GM12878 (cell line): Measurements from ENCODE around the gene DCDC2. TPM values are rescaled to one million over a fixed set of nuclear protein-coding genes. Genes with fewer than 3 reads are reported as not detected.

Experiments
- ATAC-seq: fragments of 200-7000 bp; cut with Tn5 transposase; 3 replicates; pipeline ENCODE4 v1.9.1; 2020; ENCODE audit warnings: mild to moderate bottlenecking, moderate library complexity
- BruUV-seq: library from RNA; stranded (reverse); fragments of 400-500 nt; replicated peaks from 2 replicates; lab custom pipeline; 2021; lab: Mats Ljungman, UMichigan
- CTCF ChIA-PET: fragments of 300-600 bp; sonication (Branson Sonifier 250); formaldehyde crosslinking; extraction: SDS; loops from one replicate; lab custom pipeline; 2021; ENCODE audit warnings: inconsistent platforms; lab: Yijun Ruan, JAX
- POLR2A ChIA-PET: fragments of 350-600 bp; formaldehyde crosslinking; extraction: SDS; loops from one replicate; lab custom pipeline; 2021; ENCODE audit warnings: inconsistent platforms; lab: Charles Lee
- RAD21 ChIA-PET: fragments of 300-600 bp; sonication (Branson Sonifier 250); formaldehyde crosslinking; loops from one replicate; lab custom pipeline; 2023; ENCODE audit warnings: antibody characterized with exemption; ENCODE audit not compliant: unreplicated experiment; lab: Charles Lee
- SMC1A ChIA-PET: fragments of 300-600 bp; sonication (Branson Sonifier 250); formaldehyde crosslinking; loops from one replicate; lab custom pipeline; 2023; ENCODE audit not compliant: unreplicated experiment, uncharacterized antibody; lab: Charles Lee
- DNase-seq: peaks from one replicate; pipeline ENCODE4 v3.0.0-alpha.2; 2011; ENCODE audit warnings: low read depth, low spot score
- FAIRE-seq: peaks from 3 replicates; lab custom pipeline; 2011; peaks lifted over from hg19 to GRCh38; lab: Jason Lieb, UNC
- H2AFZ ChIP-seq: 2 replicates; pipeline ENCODE4 v1.6.0; 2011; ENCODE audit warnings: low read depth, low read length, control low read depth; ENCODE audit not compliant: control insufficient read depth
- H3K27ac ChIP-seq: 2 replicates; pipeline ENCODE4 v1.5.1; 2011; ENCODE audit warnings: control low read depth; ENCODE audit not compliant: control insufficient read depth, insufficient read depth
- H3K27me3 ChIP-seq, 2 experiments: replicated peaks in 1 of 2; 2 replicates each; pipeline versions ENCODE4 v1.6.0 to v1.6.1; 2011; ENCODE audit warnings: low read length in 1 of 2; ENCODE audit not compliant: control insufficient read depth in 2 of 2, insufficient read depth in 2 of 2
- H3K36me3 ChIP-seq, 2 experiments: 2 replicates each; pipeline ENCODE4 v1.5.1; 2011; ENCODE audit warnings: low read length in 1 of 2; ENCODE audit not compliant: control insufficient read depth in 2 of 2, insufficient read depth in 2 of 2
- H3K4me1 ChIP-seq: 2 replicates; pipeline ENCODE4 v1.6.1; 2011; ENCODE audit warnings: mild to moderate bottlenecking, low read length, moderate library complexity, mixed read lengths; ENCODE audit not compliant: control insufficient read depth, insufficient read depth
- H3K4me2 ChIP-seq: 2 replicates; pipeline ENCODE4 v1.6.0; 2011; ENCODE audit warnings: control low read depth; ENCODE audit not compliant: control insufficient read depth, insufficient read depth
- H3K4me3 ChIP-seq: fragments of 200-600 bp; sonication (generic); 2 replicates; pipeline ENCODE4 v1.5.1; 2016
- H3K79me2 ChIP-seq: 2 replicates; pipeline ENCODE4 v1.6.0; 2011; ENCODE audit warnings: low read length; ENCODE audit not compliant: control insufficient read depth, insufficient read depth
- H3K9ac ChIP-seq: 2 replicates; pipeline ENCODE4 v1.8.0; 2011; ENCODE audit warnings: low read length, control low read depth, mixed read lengths; ENCODE audit not compliant: control insufficient read depth, insufficient read depth
- H3K9me3 ChIP-seq: replicated peaks from 3 replicates; pipeline ENCODE4 v1.5.1; 2011; ENCODE audit warnings: mild to moderate bottlenecking, low read length; ENCODE audit not compliant: control insufficient read depth, insufficient read depth
- H4K20me1 ChIP-seq: 2 replicates; pipeline ENCODE4 v1.6.0; 2011; ENCODE audit not compliant: control insufficient read depth, insufficient read depth
- CBX5 ChIP-seq: sonication (generic); IDR thresholded peaks from 2 replicates; pipeline ENCODE4 v1.6.1; 2016; ENCODE audit warnings: low read depth, moderate library complexity, mild to moderate bottlenecking, inconsistent platforms
- CREB1 ChIP-seq: IDR thresholded peaks from 2 replicates; pipeline ENCODE4 v1.6.1; 2012; ENCODE audit warnings: low read depth, mild to moderate bottlenecking, inconsistent platforms
- EP300 ChIP-seq, 2 experiments: fragments of 150-350 bp in 1 of 2; IDR thresholded peaks; 2 replicates each; pipeline ENCODE4 v1.6.1; 2011 to 2012; ENCODE audit warnings: low read depth in 2 of 2, low read length in 2 of 2, borderline replicate concordance in 1 of 2, improper control_type of control experiment in 1 of 2, inconsistent platforms in 1 of 2; ENCODE audit not compliant: control insufficient read depth in 1 of 2
- JUNB ChIP-seq: IDR thresholded peaks from 2 replicates; pipeline ENCODE4 v1.6.1; 2016; ENCODE audit warnings: antibody characterized with exemption, mild to moderate bottlenecking
- MXI1 ChIP-seq: fragments of 150-350 bp; IDR thresholded peaks from 2 replicates; pipeline ENCODE4 v1.6.1; 2011; ENCODE audit warnings: low read depth, mild to moderate bottlenecking, inconsistent platforms, low read length, improper control_type of control experiment
- NBN ChIP-seq: fragments of 450-650 bp; IDR thresholded peaks from 2 replicates; pipeline ENCODE4 v1.6.1; 2016
- POLR2A ChIP-seq: IDR thresholded peaks from 2 replicates; pipeline ENCODE4 v1.6.1; 2011; ENCODE audit warnings: low read depth, mild to moderate bottlenecking, low read length
- POLR2AphosphoS2 ChIP-seq: IDR thresholded peaks from 2 replicates; pipeline ENCODE4 v1.6.1; 2011; ENCODE audit warnings: low read depth, mild to moderate bottlenecking, low read length, improper control_type of control experiment, moderate library complexity
- PRDM15 ChIP-seq: fragments of 450-650 bp; formaldehyde crosslinking; IDR thresholded peaks from 2 replicates; pipeline ENCODE4 v1.4.0; 2020; ENCODE audit warnings: mild to moderate bottlenecking, moderate library complexity
- ZNF24 ChIP-seq: fragments of 450-650 bp; IDR thresholded peaks from 2 replicates; pipeline ENCODE4 v1.6.1; 2017; ENCODE audit warnings: antibody characterized with exemption, mild to moderate bottlenecking
- ZNF622 ChIP-seq: fragments of 450-650 bp; IDR thresholded peaks from 2 replicates; pipeline ENCODE4 v1.6.1; 2017; ENCODE audit warnings: mild to moderate bottlenecking, inconsistent platforms
- WGBS: methylation state at CpG from one replicate; pipeline ENCODE4 v1.1.6; 2016; ENCODE audit warnings: low lambda C conversion rate; ENCODE audit not compliant: insufficient replicate concordance, insufficient coverage; ENCODE audit errors: missing lambda C conversion rate; 5-methylcytosine and 5-hydroxymethylcytosine counted together
- in situ Hi-C: fragments of 300-500 bp; cut with MboI; formaldehyde crosslinking; loops from 9 replicates; pipeline ENCODE4 v1.14.3; 2018; ENCODE audit warnings: mixed read lengths
- intact Hi-C: fragments of 100-400 bp; cut with micrococcal nuclease; formaldehyde crosslinking; loops from one replicate; pipeline ENCODE4 v1.14.2; 2022; ENCODE audit not compliant: unreplicated experiment
- polyA plus RNA-seq, 11 experiments: library from polyadenylated mRNA; depleted of rRNA in 4 of 11; unstranded in 6 of 11; stranded (reverse) in 5 of 11; fragments of >200 nt; fragmentation: Nextera tagmentation in 4 of 11; fragmentation: Illumina TruSeq in 1 of 11; extraction: Ambion mirVana in 4 of 11; extraction: Trizol in 1 of 11; gene quantifications; 1 replicate in 1 of 11; 2 replicates in 10 of 11; pipeline versions ENCODE4 v1.2.1 to v1.2.3, GENCODE V29; 2011 to 2016; ENCODE audit warnings: inconsistent platforms in 2 of 11, missing spikeins in 2 of 11, low read depth in 1 of 11
- total RNA-seq, 4 experiments: library from RNA; depleted of rRNA in 3 of 4; stranded (reverse); fragments of >200 nt in 3 of 4; fragmentation: Illumina TruSeq in 1 of 4; extraction: Trizol in 1 of 4; gene quantifications; 2 replicates each; pipeline versions ENCODE4 v1.2.1 to v1.2.3, GENCODE V29; 2013 to 2021

Gene DCDC2
- total and polyA plus RNA-seq, 10 of the 15 experiments (the other 5 are each of a cell fraction or from before 2014, with no cell fraction given), result under 0.01 to 0.03 TPM; not detected in 8

GRCh38 chr6:24245275-24245674, 112.6 kb downstream of the DCDC2 start:
- WGBS, result 3% methylated on average over 2 of the region's 2 CpGs
- no peaks in the 10 kb centered on the region for H4K20me1 ChIP-seq
- H3K4me3 ChIP-seq, result no peak overlapping the region
- ATAC-seq (no peak), DNase-seq (no peak)
- SMC1A ChIA-PET, result interaction anchor here (0.9 kb wide), 1 partner anchor 11 kb away, joined by 3 read pairs; no protein-coding TSS in a partner anchor
- POLR2A ChIA-PET, result no interaction called here
- H3K79me2 ChIP-seq, result no peaks in the 10 kb centered on the region
- intact Hi-C loops (no loop called here), in situ Hi-C loops (no loop called here)
- no peaks in the 10 kb centered on the region for H3K4me1 ChIP-seq
- RAD21 ChIA-PET, result no interaction called here
- H3K27me3 ChIP-seq, result no peaks in the 10 kb centered on the region; a peak in 1 of 4 replicates
- H3K4me2 ChIP-seq, result no peak overlapping the region
- no peaks in the 10 kb centered on the region for H3K9me3 ChIP-seq
- TF ChIP-seq NBN, result no peak
- no peak for TF ChIP-seq MXI1
- no peak for TF ChIP-seq CBX5
- TF ChIP-seq PRDM15 (CRISPR knock-in tag), result no peak
- no peak for TF ChIP-seq CREB1
- no peak for TF ChIP-seq POLR2AphosphoS2
- TF ChIP-seq ZNF24, result no peak
- TF ChIP-seq EP300 (IDR thresholded peaks at IDR 0.05; ENCODE audit: borderline replicate concordance in 1 of 2, control insufficient read depth in 1 of 2, low read depth in 2 of 2, low read length in 2 of 2), result no peak
- TF ChIP-seq POLR2A, result no peak
- TF ChIP-seq JUNB, result no peak
- no peak for TF ChIP-seq ZNF622
- TF ChIP-seq, all 136 proteins: peak for 0
- FAIRE-seq, result no peak
- H3K36me3 ChIP-seq, result no peaks in the 10 kb centered on the region
- CTCF ChIA-PET, result interaction anchor here (1.2 kb wide), 1 partner anchor 8 kb away, joined by 3 read pairs; no protein-coding TSS in a partner anchor
- no peak overlapping the region for H2AFZ ChIP-seq
- no TSS peak for BruUV-seq
- H3K27ac ChIP-seq, result no peak overlapping the region
- no peak overlapping the region for H3K9ac ChIP-seq
